Right lobe of liver (tissue), 6 donors: Measurements from ENCODE around the gene MYLK. TPM values are rescaled to one million over a fixed set of nuclear protein-coding genes. Genes with fewer than 3 reads are reported as not detected.

Source experiments
- ATAC-seq, 4 donors: fragments of 200-7000 bp; cut with Tn5 transposase; one replicate each; pipeline ENCODE4 v1.9.1; 2020; ENCODE audit warnings: mild to moderate bottlenecking in 4 of 4, moderate library complexity in 4 of 4
- DNase-seq, 3 donors: peaks; one replicate each; pipeline ENCODE4 v3.0.0-alpha.2; 2020
- H3K27ac ChIP-seq, 3 donors: fragments of 200-600 bp; one replicate each; pipeline ENCODE4 v1.8.0; 2022
- H3K27me3 ChIP-seq, 2 donors: fragments of 200-600 bp; one replicate each; pipeline ENCODE4 v1.8.0; 2022
- H3K36me3 ChIP-seq, 4 donors: fragments of 200-600 bp; sonication (generic) in 1 of 4; one replicate each; pipeline versions ENCODE4 v1.5.1 to v1.8.0; 2017 to 2022; ENCODE audit warnings: control low read depth in 1 of 4
- H3K4me1 ChIP-seq, 4 donors: fragments of 200-600 bp; sonication (generic) in 1 of 4; one replicate each; pipeline versions ENCODE4 v1.5.1 to v1.8.0; 2017 to 2022; ENCODE audit warnings: control low read depth in 1 of 4
- H3K4me3 ChIP-seq, 3 donors: fragments of 200-600 bp; one replicate each; pipeline ENCODE4 v1.8.0; 2022
- H3K9me3 ChIP-seq, 4 donors: fragments of 200-600 bp; sonication (generic) in 1 of 4; one replicate each; pipeline versions ENCODE4 v1.5.1 to v1.8.0; 2017 to 2022; ENCODE audit warnings: control low read depth in 1 of 4
- CTCF ChIP-seq, 4 donors: fragments of 200-600 bp in 3 of 4; fragments of 450-650 bp in 1 of 4; IDR thresholded peaks; one replicate each; pipeline versions ENCODE4 v1.5.1 to v1.8.0; 2016 to 2022; ENCODE audit warnings: antibody characterized with exemption in 4 of 4, mild to moderate bottlenecking in 2 of 4
- POLR2A ChIP-seq: fragments of 450-650 bp; IDR thresholded peaks from one replicate; pipeline ENCODE4 v1.6.1; 2017; ENCODE audit warnings: antibody characterized with exemption, mild to moderate bottlenecking
- WGBS: methylation state at CpG from one replicate; pipeline ENCODE4 v1.1.6; 2018; ENCODE audit warnings: low coverage, low lambda C conversion rate; ENCODE audit not compliant: insufficient coverage; ENCODE audit errors: missing lambda C conversion rate; 5-methylcytosine and 5-hydroxymethylcytosine counted together
- intact Hi-C, 2 donors: fragments of 100-400 bp; cut with DNase I; formaldehyde crosslinking; loops; one replicate each; pipeline versions ENCODE4 v1.11.2 to v1.14.1; 2022
- total RNA-seq, 6 experiments: library from RNA; depleted of rRNA in 2 of 6; stranded (reverse); fragments of >200 nt in 2 of 6; fragmentation: NEBNext Ultra II Directional in 3 of 6; extraction: Animal tissue kit (Norgen Biotek cat#: 25700) in 3 of 6; gene quantifications; one replicate each; pipeline versions ENCODE4 v1.1.0 to v1.2.4, GENCODE V29; 2016 to 2023
- donor health status: DM: no; HTN: yes; CAD: no.
- donor health status: DM: no; HTN: no; CAD: no.
- donor health status: DM: no; HTN: no; CAD: no.
- donor health status: DM: no; HTN: yes; CAD: no.
- donor health status: DM: no; HTN: yes; CAD: no.

Gene MYLK
- total RNA-seq, 6 experiments from 2014 or later = 61.1 to 146 (median 97.8) TPM

GRCh38 chr3:123864706-123865105 lies 19.4 kb downstream of the MYLK start:
- no peak for TF ChIP-seq POLR2A
- TF ChIP-seq CTCF (IDR thresholded peaks at IDR 0.05) = no peak
- DNase-seq (no peak), ATAC-seq (no peak)
- Histone ChIP-seq H3K27me3 (no peaks in the 10 kb centered on the region), H3K27ac (no peak overlapping the region), H3K36me3 (no peaks in the 10 kb centered on the region), H3K9me3 (no peaks in the 10 kb centered on the region), H3K4me1 (no peaks in the 10 kb centered on the region), H3K4me3 (no peak overlapping the region)
- intact Hi-C loops = no loop called here
- no CpG with 5 or more reads among the region's 4 CpGs for WGBS

- intact Hi-C loops = no loop called here
- DNase-seq = no peak
- no peak for ATAC-seq
- Histone ChIP-seq H3K9me3 (no peaks in the 10 kb centered on the region), H3K27me3 (no peaks in the 10 kb centered on the region), H3K4me1 (no peaks in the 10 kb centered on the region), H3K27ac (no peak overlapping the region), H3K4me3 (no peak overlapping the region), H3K36me3 (no peaks in the 10 kb centered on the region)
- TF ChIP-seq CTCF (IDR thresholded peaks at IDR 0.05) = no peak
- TF ChIP-seq POLR2A = no peak
Measured at GRCh38 chr3:123862152-123862551, 22.0 kb downstream of the MYLK start.

- H3K4me1 ChIP-seq = no peaks in the 10 kb centered on the region
- H3K27me3 ChIP-seq = no peaks in the 10 kb centered on the region
- no peak overlapping the region for H3K27ac ChIP-seq
- no peaks in the 10 kb centered on the region for H3K9me3 ChIP-seq
- DNase-seq (no peak), ATAC-seq (no peak)
- H3K4me3 ChIP-seq = no peak overlapping the region
- intact Hi-C loops = no loop called here
- WGBS = 84% methylated on average over 4 of the region's 8 CpGs
- TF ChIP-seq POLR2A (no peak), CTCF (IDR thresholded peaks at IDR 0.05) (no peak)
- H3K36me3 ChIP-seq = no peaks in the 10 kb centered on the region
Measured at GRCh38 chr3:123861081-123861836, 22.9 kb downstream of the MYLK start.

GRCh38 chr3:123859177-123859576 lies 25.0 kb downstream of the MYLK start:
- H3K36me3 ChIP-seq = no peaks in the 10 kb centered on the region
- H3K4me3 ChIP-seq = no peak overlapping the region
- 67% methylated on average over 1 of the region's 1 CpG for WGBS
- no peaks in the 10 kb centered on the region for H3K9me3 ChIP-seq
- DNase-seq (no peak), ATAC-seq (no peak)
- no peak overlapping the region for H3K27ac ChIP-seq
- H3K4me1 ChIP-seq = no peaks in the 10 kb centered on the region
- no peaks in the 10 kb centered on the region for H3K27me3 ChIP-seq
- intact Hi-C loops = no loop called here
- TF ChIP-seq CTCF (IDR thresholded peaks at IDR 0.05) (no peak), POLR2A (no peak)
